DND-41 (cell line): Measurements from ENCODE around the gene RASAL1.

Source experiments
- EZH2 ChIP-seq: IDR thresholded peaks from 3 replicates; pipeline ENCODE4 v1.6.1; 2012; ENCODE audit warnings: borderline replicate concordance, low read depth, mild to moderate bottlenecking, moderate library complexity, low read length, inconsistent platforms; ENCODE audit not compliant: severe bottlenecking
- TF ChIP-seq, protein P1 (sequence below): IDR thresholded peaks from 2 replicates; pipeline ENCODE4 v1.5.1; 2012; ENCODE audit warnings: borderline replicate concordance, low read length, moderate library complexity, mild to moderate bottlenecking; ENCODE audit not compliant: poor library complexity, severe bottlenecking; ENCODE audit errors: extremely low read depth

DNA sequence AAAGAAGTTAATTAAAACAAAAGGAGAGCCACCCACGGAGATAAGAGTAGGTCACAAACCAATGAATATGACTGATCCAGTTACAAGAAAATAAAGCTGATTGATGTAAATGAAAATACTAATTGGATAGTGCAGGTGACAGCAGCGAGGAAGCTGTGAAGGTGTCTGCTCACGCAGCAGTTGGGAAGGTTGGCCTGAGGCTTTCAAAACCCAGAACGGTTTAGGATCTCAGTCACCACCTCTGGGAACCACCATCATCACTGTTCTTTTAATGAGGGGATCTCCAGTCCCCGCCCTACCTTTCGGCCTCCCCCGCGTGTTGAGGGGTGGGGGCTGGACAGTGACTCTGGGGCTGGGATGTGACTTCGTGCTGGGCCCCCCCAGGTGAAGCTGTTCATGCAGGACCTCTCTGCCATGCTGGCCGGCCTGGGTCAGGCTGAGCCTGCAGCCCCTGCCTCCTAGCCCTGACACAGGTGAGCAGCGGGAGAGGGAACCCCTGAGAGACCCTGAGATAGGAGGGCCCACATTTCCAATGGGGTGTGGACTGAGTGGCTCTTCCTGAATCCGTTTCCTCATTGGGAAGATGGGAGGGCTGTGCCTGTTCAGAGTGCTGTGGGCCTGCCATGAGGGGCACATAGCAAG is 21.8 kb upstream of the RASAL1 start:
- TF ChIP-seq, protein P1, sequence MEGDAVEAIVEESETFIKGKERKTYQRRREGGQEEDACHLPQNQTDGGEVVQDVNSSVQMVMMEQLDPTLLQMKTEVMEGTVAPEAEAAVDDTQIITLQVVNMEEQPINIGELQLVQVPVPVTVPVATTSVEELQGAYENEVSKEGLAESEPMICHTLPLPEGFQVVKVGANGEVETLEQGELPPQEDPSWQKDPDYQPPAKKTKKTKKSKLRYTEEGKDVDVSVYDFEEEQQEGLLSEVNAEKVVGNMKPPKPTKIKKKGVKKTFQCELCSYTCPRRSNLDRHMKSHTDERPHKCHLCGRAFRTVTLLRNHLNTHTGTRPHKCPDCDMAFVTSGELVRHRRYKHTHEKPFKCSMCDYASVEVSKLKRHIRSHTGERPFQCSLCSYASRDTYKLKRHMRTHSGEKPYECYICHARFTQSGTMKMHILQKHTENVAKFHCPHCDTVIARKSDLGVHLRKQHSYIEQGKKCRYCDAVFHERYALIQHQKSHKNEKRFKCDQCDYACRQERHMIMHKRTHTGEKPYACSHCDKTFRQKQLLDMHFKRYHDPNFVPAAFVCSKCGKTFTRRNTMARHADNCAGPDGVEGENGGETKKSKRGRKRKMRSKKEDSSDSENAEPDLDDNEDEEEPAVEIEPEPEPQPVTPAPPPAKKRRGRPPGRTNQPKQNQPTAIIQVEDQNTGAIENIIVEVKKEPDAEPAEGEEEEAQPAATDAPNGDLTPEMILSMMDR: no peak
- no peak for TF ChIP-seq EZH2
